IgD-negative memory B cell (primary cell): ENCODE measurements around the gene RAF1. TPM values are rescaled to one million over a fixed set of nuclear protein-coding genes. Genes with fewer than 3 reads are reported as not detected.
"Not testable (repeated sequence)": the region's sequence is repeated elsewhere in the genome, so short reads cannot be mapped to it uniquely, and the experiment has no call there.

ENCODE experiments used
- H3K27ac Mint-ChIP-seq, 3 donors: one replicate each; pipeline ENCODE4 v1.8.0; 2020 to 2022; ENCODE audit warnings: mild to moderate bottlenecking in 3 of 3, mixed read lengths in 3 of 3, moderate library complexity in 1 of 3
- H3K27me3 Mint-ChIP-seq: one replicate; pipeline ENCODE4 v1.8.0; 2021; ENCODE audit warnings: mixed read lengths
- H3K36me3 Mint-ChIP-seq: one replicate; pipeline ENCODE4 v1.8.0; 2020; ENCODE audit warnings: mild to moderate bottlenecking, mixed read lengths
- H3K4me1 Mint-ChIP-seq, 3 donors: one replicate each; pipeline ENCODE4 v1.8.0; 2020 to 2022; ENCODE audit warnings: mixed read lengths in 3 of 3, mild to moderate bottlenecking in 1 of 3
- H3K4me3 Mint-ChIP-seq, 4 donors: one replicate each; pipeline ENCODE4 v1.8.0; 2020 to 2022; ENCODE audit warnings: mild to moderate bottlenecking in 4 of 4, mixed read lengths in 4 of 4, moderate library complexity in 3 of 4
- H3K9me3 Mint-ChIP-seq, 3 donors: one replicate each; pipeline ENCODE4 v1.8.0; 2020 to 2021; ENCODE audit warnings: mixed read lengths in 3 of 3, mild to moderate bottlenecking in 1 of 3
- polyA plus RNA-seq: library from polyadenylated mRNA; unstranded; fragments of 300-500 nt; fragmentation: Illumina TruSeq; gene quantifications from one replicate; pipeline ENCODE4 v1.2.3, GENCODE V29; 2021

The RAF1 gene
- polyA plus RNA-seq, 1 donor from 2014 or later: 56.0 TPM

GRCh38 chr3:12689997-12690711, 26.2 kb upstream of the RAF1 start:
- H3K9me3 Mint-ChIP-seq: no peaks in the 10 kb centered on the region
- H3K27me3 Mint-ChIP-seq: peaks cover 7% of the 10 kb centered on the region
- no peak overlapping the region for H3K4me3 Mint-ChIP-seq
- no peaks in the 10 kb centered on the region for H3K4me1 Mint-ChIP-seq
- H3K36me3 Mint-ChIP-seq: no peaks in the 10 kb centered on the region
- H3K27ac Mint-ChIP-seq: no peak overlapping the region

GRCh38 chr3:12687948-12688347, 24.0 kb upstream of the RAF1 start:
- Mint-ChIP-seq H3K27ac (no peak overlapping the region), H3K27me3 (peaks cover 7% of the 10 kb centered on the region), H3K4me1 (no peaks in the 10 kb centered on the region), H3K4me3 (no peak overlapping the region), H3K9me3 (no peaks in the 10 kb centered on the region), H3K36me3 (no peaks in the 10 kb centered on the region)

GRCh38 chr3:12686096-12686495, 22.2 kb upstream of the RAF1 start:
- Mint-ChIP-seq H3K9me3 (no peaks in the 10 kb centered on the region), H3K27me3 (peaks cover 7% of the 10 kb centered on the region), H3K27ac (no peak overlapping the region), H3K4me1 (peaks cover 0 to 2% (median 1%) of the 10 kb centered on the region in 3 donors), H3K4me3 (no peak overlapping the region), H3K36me3 (no peaks in the 10 kb centered on the region)

- no peaks in the 10 kb centered on the region for H3K9me3 Mint-ChIP-seq
- peaks cover 2% of the 10 kb centered on the region for H3K27me3 Mint-ChIP-seq
- peak overlapping the region in 2 of 3 donors; percentile 50 to 64 for H3K27ac Mint-ChIP-seq
- no peak overlapping the region for H3K4me3 Mint-ChIP-seq
- H3K4me1 Mint-ChIP-seq: peaks cover 0 to 2% (median 1%) of the 10 kb centered on the region in 3 donors
- no peaks in the 10 kb centered on the region for H3K36me3 Mint-ChIP-seq
Measured at GRCh38 chr3:12681943-12682390, 18.1 kb upstream of the RAF1 start.

GRCh38 chr3:12681089-12681942, 17.4 kb upstream of the RAF1 start:
- peaks cover 0 to 2% (median 1%) of the 10 kb centered on the region in 3 donors for H3K4me1 Mint-ChIP-seq
- H3K27ac Mint-ChIP-seq: peak overlapping the region in 1 of 3 donors; percentile 64

GRCh38 chr3:12679468-12679867, 15.6 kb upstream of the RAF1 start:
- H3K4me1 Mint-ChIP-seq: peaks cover 0 to 2% (median 1%) of the 10 kb centered on the region in 3 donors
- H3K36me3 Mint-ChIP-seq: peaks cover 3% of the 10 kb centered on the region
- H3K9me3 Mint-ChIP-seq: no peaks in the 10 kb centered on the region
- no peak overlapping the region for H3K4me3 Mint-ChIP-seq
- peaks cover 2% of the 10 kb centered on the region for H3K27me3 Mint-ChIP-seq
- H3K27ac Mint-ChIP-seq: no peak overlapping the region

More at GRCh38 chr3:12681089-12681942, 17.4 kb upstream of the RAF1 start:
- Mint-ChIP-seq H3K36me3 (no peaks in the 10 kb centered on the region), H3K27me3 (peaks cover 2% of the 10 kb centered on the region), H3K9me3 (no peaks in the 10 kb centered on the region), H3K4me3 (no peak overlapping the region)

- no peak overlapping the region for H3K27ac Mint-ChIP-seq
- H3K27me3 Mint-ChIP-seq: peaks cover 2% of the 10 kb centered on the region
- H3K9me3 Mint-ChIP-seq: no peaks in the 10 kb centered on the region
- no peak overlapping the region for H3K4me3 Mint-ChIP-seq
- H3K4me1 Mint-ChIP-seq: peaks cover 0 to 2% (median 1%) of the 10 kb centered on the region in 3 donors
- H3K36me3 Mint-ChIP-seq: peaks cover 3% of the 10 kb centered on the region
Measured at GRCh38 chr3:12677616-12678015, 13.7 kb upstream of the RAF1 start.

- Mint-ChIP-seq H3K9me3 (peaks cover 0 to 4% (median 0%) of the 10 kb centered on the region in 3 donors), H3K27me3 (peaks cover 2% of the 10 kb centered on the region), H3K27ac (peak overlapping the region in 2 of 3 donors; percentile 31 to 87), H3K36me3 (peaks cover 3% of the 10 kb centered on the region), H3K4me3 (peak overlapping the region in 1 of 4 donors; percentile 75), H3K4me1 (no peaks in the 10 kb centered on the region)
Measured at GRCh38 chr3:12675115-12675810, 11.3 kb upstream of the RAF1 start.

GRCh38 chr3:12673956-12674736, 10.2 kb upstream of the RAF1 start:
- H3K4me1 Mint-ChIP-seq, H3K36me3 Mint-ChIP-seq, H3K27me3 Mint-ChIP-seq: not testable (repeated sequence)

GRCh38 chr3:12671120-12671450, 7.2 kb upstream of the RAF1 start:
- H3K27ac Mint-ChIP-seq: no peak overlapping the region
- peaks cover 8% of the 10 kb centered on the region for H3K36me3 Mint-ChIP-seq
- H3K9me3 Mint-ChIP-seq: peaks cover 0 to 4% (median 0%) of the 10 kb centered on the region in 3 donors
- H3K4me3 Mint-ChIP-seq: no peak overlapping the region
- H3K4me1 Mint-ChIP-seq: peaks cover 0 to 2% (median 0%) of the 10 kb centered on the region in 3 donors
- H3K27me3 Mint-ChIP-seq: no peaks in the 10 kb centered on the region

More at GRCh38 chr3:12673956-12674736, 10.2 kb upstream of the RAF1 start:
- H3K9me3 Mint-ChIP-seq, H3K27ac Mint-ChIP-seq, H3K4me3 Mint-ChIP-seq: not testable (repeated sequence)

- no peak overlapping the region for H3K27ac Mint-ChIP-seq
- no peak overlapping the region for H3K4me3 Mint-ChIP-seq
- peaks cover 0 to 4% (median 0%) of the 10 kb centered on the region in 3 donors for H3K9me3 Mint-ChIP-seq
- H3K4me1 Mint-ChIP-seq: peaks cover 0 to 4% (median 0%) of the 10 kb centered on the region in 3 donors
- H3K36me3 Mint-ChIP-seq: peaks cover 8% of the 10 kb centered on the region
- H3K27me3 Mint-ChIP-seq: no peaks in the 10 kb centered on the region
Measured at GRCh38 chr3:12670365-12671119, 6.6 kb upstream of the RAF1 start.

- H3K4me1 Mint-ChIP-seq: peaks cover 23 to 33% (median 29%) of the 10 kb centered on the region in 3 donors
- H3K27ac Mint-ChIP-seq: peak overlapping the region; percentile 95 to 99 (median 98)
- peak overlapping the region; percentile 96 to 100 (median 98) for H3K4me3 Mint-ChIP-seq
- no peaks in the 10 kb centered on the region for H3K27me3 Mint-ChIP-seq
- peaks cover 7% of the 10 kb centered on the region for H3K36me3 Mint-ChIP-seq
- no peaks in the 10 kb centered on the region for H3K9me3 Mint-ChIP-seq
Measured at GRCh38 chr3:12663401-12663935, 449 bp downstream of the RAF1 start.

- peaks cover 26 to 36% (median 31%) of the 10 kb centered on the region in 3 donors for H3K4me1 Mint-ChIP-seq
- H3K36me3 Mint-ChIP-seq: peaks cover 6% of the 10 kb centered on the region
- no peaks in the 10 kb centered on the region for H3K27me3 Mint-ChIP-seq
- H3K9me3 Mint-ChIP-seq: no peaks in the 10 kb centered on the region
- H3K4me3 Mint-ChIP-seq: peak overlapping the region; percentile 96 to 100 (median 98)
- H3K27ac Mint-ChIP-seq: peak overlapping the region; percentile 95 to 99 (median 98)
Measured at GRCh38 chr3:12662593-12663400, 1.1 kb downstream of the RAF1 start.
